ENCODE results near the gene SP110.
"Not testable (repeated sequence)": the region's sequence is repeated elsewhere in the genome, so short reads cannot be mapped to it uniquely, and the experiment has no call there.

The SP110 gene

GRCh38 chr2:230127195-230127594, 92.6 kb downstream of the SP110 start:
- DNase-seq (ENCODE audit: low spot score), result no peak

DNA sequence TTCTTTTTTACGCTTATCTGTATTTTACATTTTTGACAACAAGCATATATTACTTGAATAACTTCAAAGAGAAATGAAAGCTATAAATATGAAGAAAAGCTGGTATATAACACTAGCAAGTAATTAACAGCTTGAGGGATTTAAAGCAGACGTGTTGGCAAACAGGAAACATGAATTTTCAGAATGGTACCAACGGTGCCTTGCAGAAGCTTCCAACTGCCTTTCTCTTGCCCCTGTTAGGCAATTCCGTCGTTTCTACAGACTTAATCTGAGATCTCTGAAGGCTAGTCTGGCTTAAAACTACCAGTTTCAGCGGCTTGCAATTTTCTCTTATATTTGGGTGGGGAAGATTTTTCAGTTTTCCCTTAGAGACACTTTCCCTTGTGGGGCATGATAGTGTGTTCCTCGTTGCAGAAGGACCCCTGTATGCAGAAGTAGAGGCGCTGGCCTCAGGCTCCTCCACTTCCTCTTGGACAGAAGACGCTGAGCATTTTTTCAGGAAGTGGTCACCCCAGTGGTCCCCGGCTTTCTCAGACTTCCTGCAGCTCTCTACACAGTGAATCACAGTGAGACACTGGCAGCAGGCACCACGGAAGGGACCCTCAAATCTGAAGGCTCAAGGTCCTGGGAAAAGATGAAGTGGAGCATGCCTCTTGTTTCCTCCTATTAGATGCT, 94.9 kb downstream of the SP110 start:
- DNase-seq (ENCODE audit: low spot score), result no peak

GRCh38 chr2:230124235-230124634, 95.5 kb downstream of the SP110 start:
- DNase-seq (ENCODE audit: low spot score), result no peak

GRCh38 chr2:230120376-230120775, 99.4 kb downstream of the SP110 start:
- not testable (repeated sequence) for DNase-seq (ENCODE audit: low spot score)

DNA sequence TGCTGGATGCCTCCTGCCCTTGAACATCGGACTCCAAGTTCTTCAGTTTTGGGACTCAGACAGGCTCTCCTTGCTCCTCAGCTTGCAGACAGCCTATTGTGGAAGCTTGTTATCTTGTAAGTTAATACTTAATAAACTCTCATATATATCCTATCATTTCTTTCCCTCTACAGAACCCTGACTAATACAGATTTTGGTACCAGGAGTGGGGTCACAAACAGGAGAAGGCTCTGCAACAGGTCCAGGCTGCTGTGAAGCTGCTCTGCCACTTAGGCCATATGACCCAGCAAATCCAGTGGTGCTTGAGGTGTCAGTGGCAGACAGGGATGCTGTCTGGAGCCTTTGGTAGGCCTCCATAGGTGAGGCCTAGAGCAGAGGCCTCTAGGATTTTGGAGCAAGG, 100.0 kb downstream of the SP110 start:
- not testable (repeated sequence) for DNase-seq (ENCODE audit: low spot score)

Measured in CD4-positive, alpha-beta T cell treated with Interleukin-6 at 100 ng/mL for 8 hours (primary cell).